Measurements from ENCODE around the gene GNB3.
"Not testable (repeated sequence)": the region's sequence is repeated elsewhere in the genome, so short reads cannot be mapped to it uniquely, and the experiment has no call there.

GRCh38 chr12:6889775-6890573, 49.2 kb downstream of the GNB3 start:
- not testable (repeated sequence) for TF ChIP-seq CTCF (conservative IDR thresholded peaks at IDR 0.05; ENCODE audit: low read depth, low read length); EZH2 (IDR thresholded peaks at IDR 0.05; ENCODE audit: borderline replicate concordance, low read depth, low read length, poor library complexity, severe bottlenecking)

Measured in A673 (cell line).